Brain microvascular endothelial cell (primary cell): ENCODE data around the gene CERS5.

ENCODE experiments used
- DNase-seq: peaks from one replicate; pipeline ENCODE4 v3.0.0-alpha.2; 2020
- H3K27ac ChIP-seq: fragments of 250-450 bp; sonication (Bioruptor Pico); 2 replicates; pipeline ENCODE4 v1.5.1; 2020; ENCODE audit warnings: mild to moderate bottlenecking, moderate library complexity
- H3K27me3 ChIP-seq: fragments of 250-450 bp; sonication (Bioruptor Pico); replicated peaks from 2 replicates; pipeline ENCODE4 v1.5.1; 2020; ENCODE audit warnings: mild to moderate bottlenecking
- H3K36me3 ChIP-seq: fragments of 250-450 bp; sonication (Bioruptor Pico); replicated peaks from 2 replicates; pipeline ENCODE4 v1.5.1; 2020; ENCODE audit warnings: mild to moderate bottlenecking
- H3K4me3 ChIP-seq: 2 replicates; pipeline ENCODE4 v1.5.1; 2011; ENCODE audit warnings: low read depth, mild to moderate bottlenecking, control low read depth, low read length, moderate library complexity
- CTCF ChIP-seq: IDR thresholded peaks from 2 replicates; pipeline ENCODE4 v1.5.1; 2011; ENCODE audit warnings: low read depth, mild to moderate bottlenecking, moderate library complexity, low read length, control low read depth, inconsistent platforms; ENCODE audit errors: missing control alignments
- in situ Hi-C: cut with HindIII; loops from 2 replicates; pipeline ENCODE4 v1.10.0; 2017; ENCODE audit warnings: low sequenced_read_pairs, low pct_ligation_motif_present

The CERS5 gene

GRCh38 chr12:50105913-50106450 lies 61.2 kb downstream of the CERS5 start:
- Histone ChIP-seq H3K27me3 (no peaks in the 10 kb centered on the region), H3K27ac (no peak overlapping the region), H3K36me3 (no peaks in the 10 kb centered on the region), H3K4me3 (no peak overlapping the region)
- DNase-seq: no peak
- no peak for TF ChIP-seq CTCF
- in situ Hi-C loops: no loop called here

GRCh38 chr12:50104417-50105366 lies 62.5 kb downstream of the CERS5 start:
- H3K27ac ChIP-seq: no peak overlapping the region
- in situ Hi-C loops: no loop called here
- peaks cover 4% of the 10 kb centered on the region for H3K36me3 ChIP-seq
- TF ChIP-seq CTCF: no peak
- H3K27me3 ChIP-seq: no peaks in the 10 kb centered on the region
- no peak overlapping the region for H3K4me3 ChIP-seq
- no peak for DNase-seq

GRCh38 chr12:50103767-50104321 lies 63.3 kb downstream of the CERS5 start, which contains the start of gene GPD1:
TSS of gene GPD1 (plus strand) at chr12:50104008. CDS start at chr12:50104051, 43 bp downstream.
- Histone ChIP-seq H3K27ac (no peak within 1 kb of the TSS), H3K36me3 (peaks cover 12% of the 10 kb centered on the region), H3K4me3 (no peak within 1 kb of the TSS), H3K27me3 (no peaks in the 10 kb centered on the region)
- TF ChIP-seq CTCF: no peak
- no peak for DNase-seq
- in situ Hi-C loops: no loop called here

GRCh38 chr12:50103351-50103750 lies 63.8 kb downstream of the CERS5 start:
- Histone ChIP-seq H3K27me3 (no peaks in the 10 kb centered on the region), H3K36me3 (peaks cover 17% of the 10 kb centered on the region), H3K27ac (no peak overlapping the region), H3K4me3 (no peak overlapping the region)
- TF ChIP-seq CTCF: no peak
- in situ Hi-C loops: no loop called here
- no peak for DNase-seq

GRCh38 chr12:50102646-50103309 lies 64.4 kb downstream of the CERS5 start:
- no peaks in the 10 kb centered on the region for H3K27me3 ChIP-seq
- in situ Hi-C loops: no loop called here
- peaks cover 23% of the 10 kb centered on the region for H3K36me3 ChIP-seq
- no peak for TF ChIP-seq CTCF
- DNase-seq: no peak
- H3K27ac ChIP-seq: no peak overlapping the region
- no peak overlapping the region for H3K4me3 ChIP-seq
